ENCODE data around the gene BTBD16. TPM values are rescaled to one million over a fixed set of nuclear protein-coding genes. Genes with fewer than 3 reads are reported as not detected.

BTBD16 gene
- total and polyA plus RNA-seq, 9 donors = 0.42 to 1.8 TPM; not detected in 7

GRCh38 chr10:122237331-122237990, 33.6 kb upstream of the BTBD16 start:
- Histone ChIP-seq H3K4me3 (no peak overlapping the region), H3K4me1 (ENCODE audit: insufficient read depth) (no peaks in the 10 kb centered on the region), H3K9me3 (no peaks in the 10 kb centered on the region), H3K27me3 (no peaks in the 10 kb centered on the region), H3K36me3 (no peaks in the 10 kb centered on the region), H3K27ac (no peak overlapping the region)
- DNase-seq = no peak
- intact Hi-C loops (cut with DNase I) = no loop called here
- WGBS, 3 donors = 89 to 95% (median 94%) methylated on average over 17 of the region's 17 CpGs
- no peak for TF ChIP-seq EP300 (IDR thresholded peaks at IDR 0.05)
- TF ChIP-seq CTCF (IDR thresholded peaks at IDR 0.05) = no peak
- no peak for TF ChIP-seq POLR2A (IDR thresholded peaks at IDR 0.05)

- H3K27ac ChIP-seq = no peak overlapping the region
- intact Hi-C loops (cut with DNase I) = no loop called here
- H3K9me3 ChIP-seq = no peaks in the 10 kb centered on the region
- no peak overlapping the region for H3K4me3 ChIP-seq
- TF ChIP-seq POLR2A (IDR thresholded peaks at IDR 0.05) (no peak), EP300 (IDR thresholded peaks at IDR 0.05) (no peak), CTCF (IDR thresholded peaks at IDR 0.05) (no peak)
- no peaks in the 10 kb centered on the region for H3K27me3 ChIP-seq
- WGBS, 3 donors = 89 to 96% (median 93%) methylated on average over 10 of the region's 10 CpGs
- DNase-seq = no peak
- H3K36me3 ChIP-seq = no peaks in the 10 kb centered on the region
- H3K4me1 ChIP-seq (ENCODE audit: insufficient read depth) = no peaks in the 10 kb centered on the region
Observed at GRCh38 chr10:122239578-122240257, 31.4 kb upstream of the BTBD16 start.

- Histone ChIP-seq H3K4me3 (no peak overlapping the region), H3K4me1 (ENCODE audit: insufficient read depth) (no peaks in the 10 kb centered on the region), H3K27me3 (no peaks in the 10 kb centered on the region), H3K9me3 (no peaks in the 10 kb centered on the region), H3K36me3 (no peaks in the 10 kb centered on the region), H3K27ac (no peak overlapping the region)
- TF ChIP-seq EP300 (IDR thresholded peaks at IDR 0.05) (no peak), POLR2A (IDR thresholded peaks at IDR 0.05) (no peak), CTCF (IDR thresholded peaks at IDR 0.05) (no peak)
- DNase-seq = no peak
- 94 to 97% (median 95%) methylated on average over 6 of the region's 6 CpGs for WGBS, 3 donors
- intact Hi-C loops (cut with DNase I) = no loop called here
Observed at GRCh38 chr10:122240401-122240800, 30.7 kb upstream of the BTBD16 start.

- H3K36me3 ChIP-seq = no peaks in the 10 kb centered on the region
- no peak for DNase-seq
- intact Hi-C loops (cut with DNase I) = no loop called here
- no peak overlapping the region for H3K27ac ChIP-seq
- no peak overlapping the region for H3K4me3 ChIP-seq
- H3K27me3 ChIP-seq = no peaks in the 10 kb centered on the region
- no peaks in the 10 kb centered on the region for H3K9me3 ChIP-seq
- TF ChIP-seq POLR2A (IDR thresholded peaks at IDR 0.05) = no peak
- TF ChIP-seq EP300 (IDR thresholded peaks at IDR 0.05) = no peak
- no peak for TF ChIP-seq CTCF (IDR thresholded peaks at IDR 0.05)
- no peaks in the 10 kb centered on the region for H3K4me1 ChIP-seq (ENCODE audit: insufficient read depth)
- WGBS, 3 donors = 92 to 95% (median 93%) methylated on average over 8 of the region's 8 CpGs
Observed at GRCh38 chr10:122241836-122242235, 29.3 kb upstream of the BTBD16 start.

Measured in ovary (tissue), 9 donors.